IMR-90 (cell line): ENCODE results near the gene ARPC1A. TPM values are rescaled to one million over a fixed set of nuclear protein-coding genes. Genes with fewer than 3 reads are reported as not detected.
A peak's percentile ranks its signal among the peaks of the same experiment; 100 is the strongest.

ENCODE experiments used
- ATAC-seq: fragments of 200-7000 bp; cut with Tn5 transposase; 2 replicates; pipeline ENCODE4 v1.9.1; 2020; ENCODE audit warnings: low read depth, mild to moderate bottlenecking, moderate library complexity
- BruUV-seq: library from RNA; stranded (reverse); fragments of 400-500 nt; replicated peaks from 2 replicates; lab custom pipeline; 2021; lab: Mats Ljungman, UMichigan
- CTCF ChIA-PET: fragments of 300-600 bp; formaldehyde crosslinking; extraction: SDS; loops from one replicate; lab custom pipeline; 2021; ENCODE audit warnings: antibody characterized with exemption; lab: Yijun Ruan, JAX
- POLR2A ChIA-PET: fragments of 300-600 bp; sonication (Branson Sonifier 250); formaldehyde crosslinking; loops from one replicate; lab custom pipeline; 2022; ENCODE audit warnings: antibody characterized with exemption; ENCODE audit not compliant: unreplicated experiment; lab: Charles Lee
- DNase-seq: peaks from one replicate; pipeline ENCODE4 v3.0.0; 2013
- H2AFZ ChIP-seq: replicated peaks from 2 replicates; pipeline ENCODE3; 2013; ENCODE audit warnings: low read length, mild to moderate bottlenecking; ENCODE audit not compliant: poor library complexity
- H2AK5ac ChIP-seq: 2 replicates; pipeline ENCODE4 v1.6.1; 2013; ENCODE audit warnings: low read depth, low read length, inconsistent platforms
- H2AK9ac ChIP-seq: replicated peaks from 2 replicates; pipeline ENCODE3; 2013; ENCODE audit warnings: mild to moderate bottlenecking, low read depth, low read length, moderate library complexity; ENCODE audit not compliant: poor library complexity
- H2BK120ac ChIP-seq: 2 replicates; pipeline ENCODE4 v1.6.1; 2013; ENCODE audit warnings: low read depth, low read length, inconsistent platforms
- H2BK15ac ChIP-seq: 3 replicates; pipeline ENCODE4 v1.6.1; 2013; ENCODE audit warnings: low read depth, low read length, inconsistent platforms
- H2BK20ac ChIP-seq: 2 replicates; pipeline ENCODE4 v1.6.1; 2013; ENCODE audit warnings: low read depth, mild to moderate bottlenecking, inconsistent platforms, low read length, moderate library complexity
- H2BK5ac ChIP-seq: 2 replicates; pipeline ENCODE4 v1.6.1; 2013; ENCODE audit warnings: mild to moderate bottlenecking, low read depth, low read length, inconsistent platforms; ENCODE audit not compliant: poor library complexity, severe bottlenecking
- H3K14ac ChIP-seq: replicated peaks from 2 replicates; pipeline ENCODE4 v1.6.1; 2013; ENCODE audit warnings: low read depth, low read length, inconsistent platforms
- H3K18ac ChIP-seq: 2 replicates; pipeline ENCODE4 v1.6.1; 2013; ENCODE audit warnings: low read depth, low read length, control low read depth
- H3K23ac ChIP-seq: 2 replicates; pipeline ENCODE4 v1.6.1; 2013; ENCODE audit warnings: low read depth, low read length, inconsistent platforms
- H3K27ac ChIP-seq: 2 replicates; pipeline ENCODE4 v1.5.1; 2013; ENCODE audit warnings: mild to moderate bottlenecking, control low read depth, low read length; ENCODE audit not compliant: insufficient read depth
- H3K27me3 ChIP-seq: 2 replicates; pipeline ENCODE4 v1.6.1; 2013; ENCODE audit warnings: low read length; ENCODE audit not compliant: control insufficient read depth, insufficient read depth
- H3K36me3 ChIP-seq: 2 replicates; pipeline ENCODE4 v1.6.1; 2013; ENCODE audit warnings: low read length, mixed read lengths; ENCODE audit not compliant: control insufficient read depth, insufficient read depth
- H3K4ac ChIP-seq: 2 replicates; pipeline ENCODE4 v1.6.1; 2013; ENCODE audit warnings: low read depth, low read length, inconsistent platforms
- H3K4me1 ChIP-seq: 2 replicates; pipeline ENCODE4 v1.6.1; 2013; ENCODE audit warnings: low read length, mixed read lengths; ENCODE audit not compliant: control insufficient read depth, insufficient read depth
- H3K4me2 ChIP-seq: 2 replicates; pipeline ENCODE4 v1.6.1; 2013; ENCODE audit warnings: low read depth, mild to moderate bottlenecking, control low read depth, low read length, moderate library complexity
- H3K4me3 ChIP-seq: 2 replicates; pipeline ENCODE4 v1.5.1; 2013; ENCODE audit warnings: low read depth, mild to moderate bottlenecking, control low read depth, low read length, moderate library complexity; ENCODE audit not compliant: insufficient read depth
- H3K56ac ChIP-seq: 2 replicates; pipeline ENCODE4 v1.6.1; 2013; ENCODE audit warnings: low read length, inconsistent platforms; ENCODE audit not compliant: insufficient read depth; ENCODE audit errors: extremely low read depth
- H3K79me1 ChIP-seq, 2 experiments: 2 replicates each; pipeline ENCODE4 v1.6.1; 2013; ENCODE audit warnings: low read length in 2 of 2, inconsistent platforms in 1 of 2, low read depth in 1 of 2
- H3K9ac ChIP-seq: 2 replicates; pipeline ENCODE4 v1.6.1; 2013; ENCODE audit warnings: low read depth, low read length, control low read depth
- H3K9me1 ChIP-seq: 2 replicates; pipeline ENCODE4 v1.6.1; 2013; ENCODE audit warnings: low read length, inconsistent platforms; ENCODE audit not compliant: insufficient read depth
- H3K9me3 ChIP-seq: 2 replicates; pipeline ENCODE4 v1.6.1; 2013; ENCODE audit warnings: low read length; ENCODE audit not compliant: control insufficient read depth, insufficient read depth
- H4K20me1 ChIP-seq: 2 replicates; pipeline ENCODE4 v1.6.1; 2013; ENCODE audit warnings: low read length, inconsistent platforms; ENCODE audit not compliant: insufficient read depth
- H4K5ac ChIP-seq: 2 replicates; pipeline ENCODE4 v1.6.1; 2013; ENCODE audit warnings: mild to moderate bottlenecking, low read depth, low read length, control low read depth
- H4K8ac ChIP-seq, 2 experiments: 2 replicates each; pipeline ENCODE4 v1.6.1; 2013; ENCODE audit warnings: low read depth in 2 of 2, low read length in 2 of 2, control low read depth in 1 of 2, inconsistent platforms in 1 of 2
- H4K91ac ChIP-seq: 2 replicates; pipeline ENCODE4 v1.6.1; 2013; ENCODE audit warnings: low read depth, low read length, inconsistent platforms; ENCODE audit not compliant: insufficient read depth
- BHLHE40 ChIP-seq: fragments of 150-350 bp; IDR thresholded peaks from 2 replicates; pipeline ENCODE4 v1.6.1; 2016; ENCODE audit warnings: mild to moderate bottlenecking, low read depth, low read length
- CEBPB ChIP-seq: IDR thresholded peaks from 2 replicates; pipeline ENCODE4 v1.6.1; 2012; ENCODE audit warnings: low read depth, low read length, improper control_type of control experiment
- CHD1 ChIP-seq: IDR thresholded peaks from 2 replicates; pipeline ENCODE4 v1.6.1; 2012; ENCODE audit warnings: low read depth, low read length, improper control_type of control experiment
- CTCF ChIP-seq: conservative IDR thresholded peaks from 2 replicates; pipeline ENCODE4 v1.5.1; 2012; ENCODE audit warnings: mild to moderate bottlenecking, low read depth, low read length, improper control_type of control experiment
- ELK1 ChIP-seq: fragments of 150-350 bp; IDR thresholded peaks from 2 replicates; pipeline ENCODE4 v1.6.1; 2016; ENCODE audit warnings: low read depth, mild to moderate bottlenecking, low read length, moderate library complexity, borderline replicate concordance
- FOS ChIP-seq: fragments of 150-350 bp; IDR thresholded peaks from 2 replicates; pipeline ENCODE4 v1.6.1; 2016; ENCODE audit warnings: low read depth, low read length
- MAFK ChIP-seq: IDR thresholded peaks from 2 replicates; pipeline ENCODE4 v1.6.1; 2012; ENCODE audit warnings: low read depth, low read length, improper control_type of control experiment
- MAZ ChIP-seq: IDR thresholded peaks from 2 replicates; pipeline ENCODE4 v1.6.1; 2012; ENCODE audit warnings: low read depth, mild to moderate bottlenecking, low read length, improper control_type of control experiment, moderate library complexity, borderline replicate concordance
- MXI1 ChIP-seq: IDR thresholded peaks from 2 replicates; pipeline ENCODE4 v1.6.1; 2012; ENCODE audit warnings: low read depth, mild to moderate bottlenecking, low read length, moderate library complexity, borderline replicate concordance
- NFE2L2 ChIP-seq: fragments of 150-350 bp; IDR thresholded peaks from 2 replicates; pipeline ENCODE4 v1.6.1; 2016; ENCODE audit warnings: low read depth, mild to moderate bottlenecking, low read length
- POLR2A ChIP-seq: IDR thresholded peaks from 2 replicates; pipeline ENCODE4 v1.6.1; 2012; ENCODE audit warnings: mild to moderate bottlenecking, low read depth, low read length
- RAD21 ChIP-seq: IDR thresholded peaks from 2 replicates; pipeline ENCODE4 v1.6.1; 2012; ENCODE audit warnings: low read length, improper control_type of control experiment
- RCOR1 ChIP-seq: IDR thresholded peaks from 2 replicates; pipeline ENCODE4 v1.6.1; 2012; ENCODE audit warnings: mild to moderate bottlenecking, low read length, improper control_type of control experiment; ENCODE audit not compliant: insufficient replicate concordance
- RFX5 ChIP-seq: IDR thresholded peaks from 2 replicates; pipeline ENCODE4 v1.8.0; 2012; ENCODE audit warnings: low read depth, mild to moderate bottlenecking, low read length, moderate library complexity
- SMC3 ChIP-seq: fragments of 150-350 bp; IDR thresholded peaks from 2 replicates; pipeline ENCODE4 v1.6.1; 2016; ENCODE audit warnings: low read depth, mild to moderate bottlenecking, antibody characterized with exemption, low read length, moderate library complexity
- USF2 ChIP-seq: fragments of 150-350 bp; IDR thresholded peaks from 2 replicates; pipeline ENCODE4 v1.6.1; 2017; ENCODE audit warnings: mild to moderate bottlenecking, antibody characterized with exemption, low read length, low read depth
- WGBS, 2 experiments: methylation state at CpG; one replicate each; pipeline versions ENCODE4 v1.1.5 to v1.1.7; 2013; ENCODE audit warnings: missing lambda C conversion rate in 2 of 2; ENCODE audit not compliant: insufficient read length in 1 of 2; ENCODE audit errors: extremely low coverage in 2 of 2; 5-methylcytosine and 5-hydroxymethylcytosine counted together
- dilution Hi-C: fragments of 300-500 bp; cut with HindIII; formaldehyde crosslinking; loops from one replicate; pipeline ENCODE4 v1.14.3; 2018; ENCODE audit warnings: low sequenced_read_pairs; ENCODE audit not compliant: unreplicated experiment
- in situ Hi-C: fragments of 300-500 bp; cut with MboI; formaldehyde crosslinking; loops from 3 replicates; pipeline ENCODE4 v1.14.3; 2019; ENCODE audit warnings: low sequenced_read_pairs, inconsistent platforms, mixed read lengths
- intact Hi-C: fragments of 100-400 bp; cut with micrococcal nuclease; formaldehyde crosslinking; loops from 2 replicates; pipeline ENCODE4 v1.10.0; 2022
- polyA plus RNA-seq, 3 experiments: library from polyadenylated mRNA; depleted of rRNA; stranded (reverse); fragments of >200 nt; gene quantifications; 2 replicates each; pipeline ENCODE4 v1.2.3, GENCODE V29; 2012; ENCODE audit warnings: low replicate concordance in 1 of 3
- total RNA-seq: library from RNA; depleted of rRNA; stranded (reverse); fragments of >200 nt; gene quantifications from 2 replicates; pipeline ENCODE4 v1.2.3, GENCODE V29; 2012

The ARPC1A gene
- total and polyA plus RNA-seq, 2 of the 4 experiments (the other 2 are of a cell fraction) = 253 to 327 TPM

- POLR2A ChIA-PET = no interaction called here
- no peak overlapping the region for H3K4me2 ChIP-seq
- in situ Hi-C loops = no loop called here
These were observed 37.6 kb downstream of the ARPC1A start for GRCh38 chr7:99363286-99363685.

More at GRCh38 chr7:99363286-99363685, 37.6 kb downstream of the ARPC1A start:
- dilution Hi-C loops (no loop called here), intact Hi-C loops (no loop called here)
- no peak for TF ChIP-seq CTCF
- TF ChIP-seq ELK1 = no peak
- no peak for TF ChIP-seq SMC3
- TF ChIP-seq MXI1 = no peak
- no peak for TF ChIP-seq BHLHE40
- TF ChIP-seq CEBPB = no peak
- no peak for TF ChIP-seq RAD21
- TF ChIP-seq FOS = no peak
- no peak for TF ChIP-seq RFX5
- no peak for TF ChIP-seq CHD1
- TF ChIP-seq MAFK = no peak
- TF ChIP-seq USF2 = no peak
- TF ChIP-seq MAZ = no peak
- TF ChIP-seq NFE2L2 = no peak
- no peak for TF ChIP-seq POLR2A
- no peak for TF ChIP-seq RCOR1
- Histone ChIP-seq H3K4ac (no peak overlapping the region), H3K27ac (peak overlapping the region; percentile 3; the same call in 1 of the 2 replicates), H4K5ac (no peak overlapping the region), H2AK5ac (no peak overlapping the region), H3K9ac (no peak overlapping the region), H2AK9ac (no peak overlapping the region), H2AFZ (no peak overlapping the region), H4K91ac (no peak overlapping the region), H3K9me3 (no peaks in the 10 kb centered on the region), H2BK15ac (no peak overlapping the region), H3K27me3 (no peaks in the 10 kb centered on the region), H2BK5ac (peak overlapping the region; percentile 42), H3K4me1 (peaks cover 2% of the 10 kb centered on the region; the same call in 1 of the 2 replicates), H3K4me3 (no peak overlapping the region), H4K8ac (no peak overlapping the region; a peak in 1 of 4 replicates), H2BK20ac (0 out of 2 replicates have a peak overlapping the region, but pooled peaks have one; percentile 11), H4K20me1 (peaks cover 24% of the 10 kb centered on the region), H3K79me1 (peaks cover 16 to 44% of the 10 kb centered on the region in 2 experiments; a peak in 3 of 4 replicates), H2BK120ac (no peak overlapping the region), H3K56ac (no peak overlapping the region), H3K9me1 (peaks cover 6% of the 10 kb centered on the region), H3K23ac (no peak overlapping the region), H3K14ac (0 out of 2 replicates have a peak overlapping the region, but pooled peaks have one; percentile 70), H3K36me3 (peaks cover 49% of the 10 kb centered on the region), H3K18ac (no peak overlapping the region)
- DNase-seq (peak; percentile 22), ATAC-seq (peak; percentile 36)
- CTCF ChIA-PET = no interaction called here
- BruUV-seq = no TSS peak
- no CpG with 5 or more reads among the region's 5 CpGs for WGBS, 2 experiments
